GM21360 (cell line): ENCODE results near the gene UBL7.

Experiments used
- ATAC-seq: cut with Tn5 transposase; IDR thresholded peaks from one replicate; pipeline ENCODE4 v1.9.1; 2021; ENCODE audit warnings: mild to moderate bottlenecking, moderate library complexity; ENCODE audit not compliant: unreplicated experiment

Gene UBL7

DNA sequence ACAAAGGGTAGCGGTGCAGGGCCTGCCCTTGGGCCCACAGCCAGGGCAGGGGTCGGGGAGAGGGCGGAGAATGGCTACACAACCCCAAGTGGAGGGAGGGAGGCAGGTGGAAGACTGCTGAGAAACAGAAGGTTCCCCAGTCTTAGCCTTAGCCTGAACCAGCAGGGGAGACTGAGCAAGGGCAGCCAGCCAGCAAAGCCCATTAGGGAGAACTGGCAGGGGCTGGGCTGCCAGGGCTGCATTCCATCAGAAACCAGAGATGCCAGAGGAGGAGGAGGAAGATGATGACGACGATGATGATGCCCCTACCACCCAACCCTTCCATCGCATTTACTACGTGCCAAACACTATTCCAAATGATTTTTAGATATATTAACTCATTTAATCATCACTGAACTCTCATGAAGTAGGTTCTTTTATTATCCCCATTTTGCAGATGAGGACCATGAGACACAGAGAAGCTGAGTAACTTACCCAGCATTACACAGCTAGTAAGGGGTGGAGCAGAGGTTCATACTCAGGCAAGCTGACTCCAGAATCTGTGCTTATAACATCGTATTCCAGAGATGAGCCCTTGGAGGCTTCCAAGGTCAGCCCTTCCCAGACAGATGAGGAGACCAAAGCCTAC lies 35.9 kb downstream of the UBL7 start:
- no peak for ATAC-seq

- no peak for ATAC-seq
Measured at GRCh38 chr15:74423431-74424257, 37.3 kb downstream of the UBL7 start.

GRCh38 chr15:74422652-74423430 lies 38.1 kb downstream of the UBL7 start:
- ATAC-seq, result no peak

DNA sequence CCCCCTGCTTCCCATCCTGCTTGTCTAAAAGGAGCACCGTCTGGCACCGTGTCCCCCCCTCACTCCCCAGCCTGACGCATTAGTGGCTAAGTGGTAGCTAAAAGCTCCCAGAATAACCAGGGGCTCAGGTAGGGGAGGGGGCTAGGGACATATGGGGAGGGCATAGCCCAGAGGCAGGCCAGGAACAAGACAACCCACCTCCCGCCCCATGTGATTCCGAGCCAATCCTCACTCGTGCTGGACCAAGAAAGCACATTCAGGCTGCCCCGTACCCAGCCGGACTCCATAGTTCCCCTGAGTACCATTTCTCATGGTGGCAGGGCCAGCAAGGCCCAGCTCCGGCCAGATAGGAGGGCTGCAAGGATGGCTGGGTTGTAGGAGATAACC lies 38.7 kb downstream of the UBL7 start:
- ATAC-seq, result no peak

GRCh38 chr15:74421302-74422245 lies 39.4 kb downstream of the UBL7 start:
- no peak for ATAC-seq

- ATAC-seq, result no peak
Measured at GRCh38 chr15:74420193-74420905, 40.6 kb downstream of the UBL7 start.

DNA sequence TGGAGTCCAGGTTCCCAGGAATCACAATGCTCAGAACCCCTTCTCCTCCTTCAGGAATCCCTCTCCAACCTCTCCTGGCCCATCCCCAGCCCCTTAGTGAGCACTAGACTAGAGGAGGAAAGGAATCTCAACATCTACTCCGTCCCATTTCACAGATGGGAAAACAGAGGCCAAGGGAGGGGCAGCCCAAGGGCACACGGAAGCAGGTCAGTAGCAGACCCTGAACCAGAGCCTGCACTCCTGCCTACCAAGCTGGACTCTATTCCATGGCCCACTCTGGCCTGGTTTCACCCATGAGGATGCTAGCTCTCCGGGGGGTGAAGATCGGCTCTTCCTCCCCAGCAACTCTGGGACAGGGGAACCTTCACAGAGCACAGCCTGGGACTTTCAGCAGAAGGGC lies 41.5 kb downstream of the UBL7 start:
- ATAC-seq, result no peak

DNA sequence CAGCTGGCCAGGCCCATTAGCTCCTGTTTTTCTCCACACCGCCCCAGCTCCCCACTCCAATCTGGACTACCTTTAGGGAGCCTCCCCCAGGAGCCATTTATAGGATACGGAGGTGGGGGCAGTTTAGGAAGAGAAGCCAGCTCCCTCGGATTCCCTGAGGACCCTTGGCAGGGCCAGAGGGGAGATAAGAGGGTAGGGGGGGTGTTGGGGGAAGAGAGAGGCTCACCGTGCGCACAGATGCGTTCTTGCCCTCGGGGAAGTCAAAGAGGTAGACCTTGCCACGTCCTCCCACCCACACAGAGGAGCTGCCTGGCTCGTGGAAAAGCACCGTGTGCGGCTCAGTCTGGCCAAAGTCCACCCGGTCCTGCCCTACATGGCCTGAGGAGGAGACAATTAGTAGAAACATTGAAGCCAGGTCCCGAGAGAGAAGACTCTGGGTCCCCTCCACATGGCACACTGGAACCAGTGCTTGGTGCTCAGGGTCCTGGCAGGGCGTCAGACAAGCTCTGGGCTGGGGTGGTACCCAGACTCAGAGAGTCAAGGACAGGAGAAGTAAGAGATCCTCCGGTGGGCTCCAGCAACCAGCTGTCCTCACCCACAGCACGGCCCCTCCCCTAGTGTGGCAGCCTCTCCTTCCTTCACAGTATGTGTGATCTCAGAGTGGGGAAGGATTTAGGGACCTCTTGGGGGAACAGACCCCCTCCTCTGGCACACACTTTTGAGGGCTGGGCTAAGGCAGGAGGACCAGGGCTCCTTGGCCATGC lies 42.2 kb downstream of the UBL7 start:
- no peak for ATAC-seq

GRCh38 chr15:74417670-74418069 lies 43.3 kb downstream of the UBL7 start:
- no peak for ATAC-seq

DNA sequence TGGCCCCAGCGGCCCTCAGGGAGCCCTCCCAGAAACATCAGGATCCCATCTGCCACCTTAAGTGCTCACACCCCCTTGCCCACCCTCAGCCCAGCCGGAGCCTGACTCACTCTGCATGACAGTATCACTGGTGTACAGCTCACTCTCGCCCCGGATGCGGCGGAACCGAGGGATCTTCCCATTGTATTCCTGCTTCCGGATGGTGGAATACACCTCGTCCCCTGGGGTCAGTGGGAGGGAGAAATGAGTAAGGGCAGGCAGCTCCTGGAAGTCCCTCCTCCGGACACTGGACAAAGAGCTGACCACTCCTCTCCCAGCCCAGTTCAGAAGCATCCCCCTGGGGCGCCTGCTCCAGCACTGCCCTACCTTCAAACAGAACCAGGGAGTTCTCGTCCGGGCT lies 43.7 kb downstream of the UBL7 start:
- ATAC-seq, result no peak

GRCh38 chr15:74415966-74416916 lies 44.7 kb downstream of the UBL7 start:
- no peak for ATAC-seq

- ATAC-seq, result no peak
Measured at GRCh38 chr15:74414603-74415338, 46.2 kb downstream of the UBL7 start.

- no peak for ATAC-seq
Measured at GRCh38 chr15:74414081-74414580, 46.8 kb downstream of the UBL7 start.

DNA sequence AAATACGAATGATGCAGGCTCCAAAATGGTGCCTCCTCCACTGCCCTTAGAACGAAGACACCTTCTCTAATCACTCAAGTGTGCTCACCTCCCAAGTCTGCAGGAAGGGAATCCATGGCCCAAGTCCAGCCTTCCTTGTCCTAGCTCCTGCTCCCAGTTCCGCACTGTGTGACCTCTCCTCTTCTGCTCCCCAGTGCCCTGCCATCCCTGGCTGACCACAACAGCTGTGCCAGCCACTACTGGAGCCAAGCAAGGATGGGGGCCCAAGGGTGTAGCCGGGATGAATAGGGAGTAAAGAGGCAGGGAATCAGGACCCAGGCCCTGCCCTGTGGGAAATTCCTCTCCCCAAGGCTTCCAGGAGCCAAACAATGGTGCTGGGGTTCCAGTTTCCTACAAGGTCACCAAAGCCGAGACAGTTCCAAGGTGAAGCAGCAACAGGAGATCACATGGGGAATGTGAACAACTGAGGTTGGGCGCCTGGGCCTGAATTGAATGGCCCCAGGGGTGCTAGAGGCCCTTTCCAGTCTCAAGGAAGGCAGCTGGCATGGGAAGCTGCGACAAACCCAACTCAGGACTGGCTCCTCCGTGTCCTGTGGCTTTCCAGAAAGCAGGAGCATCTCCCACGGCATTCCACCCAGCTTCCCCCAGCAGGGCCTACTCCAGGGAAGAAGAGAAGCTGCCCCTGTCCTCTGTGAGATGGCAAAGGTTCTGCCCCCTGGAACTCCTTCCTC lies 47.4 kb downstream of the UBL7 start:
- ATAC-seq, result no peak

DNA sequence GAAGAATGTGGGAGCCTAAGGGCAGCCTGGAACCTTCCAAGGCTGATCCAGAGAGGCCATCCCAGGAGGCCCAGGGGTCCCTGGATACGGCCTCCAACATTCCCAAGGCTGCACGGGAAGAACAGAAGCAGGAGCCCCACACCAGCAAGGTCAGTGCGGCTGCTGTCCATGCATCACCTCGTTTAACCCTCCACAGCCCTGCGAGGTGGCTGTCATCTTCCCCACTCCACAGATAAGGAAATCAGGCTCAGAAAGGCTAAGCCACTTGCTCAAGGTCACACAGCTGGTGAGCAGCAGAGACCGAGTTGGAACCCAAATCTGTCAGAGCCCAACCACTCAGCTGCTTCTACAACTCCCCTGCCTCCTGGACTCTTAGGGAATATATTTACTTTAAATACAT lies 48.8 kb downstream of the UBL7 start:
- ATAC-seq, result no peak

DNA sequence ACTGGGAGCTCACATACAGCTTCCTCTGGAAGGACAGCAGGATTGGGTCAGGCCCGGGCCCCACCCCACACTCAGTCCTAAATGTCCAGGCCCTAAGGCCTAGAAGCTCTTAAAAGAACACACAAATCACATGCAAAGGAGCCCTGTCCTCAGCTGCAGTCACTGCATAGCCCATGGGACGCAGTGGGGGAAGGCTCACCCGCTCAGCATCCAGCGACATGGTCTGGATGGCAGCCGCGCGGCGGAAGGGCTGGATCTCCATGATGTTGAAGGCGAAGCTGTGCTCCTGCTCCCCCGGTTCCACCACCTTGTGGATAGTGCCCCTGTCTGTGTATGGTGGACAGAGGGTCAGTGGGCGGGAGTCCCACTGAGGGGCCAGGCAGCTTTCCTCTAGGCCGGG lies 49.3 kb downstream of the UBL7 start:
- no peak for ATAC-seq

DNA sequence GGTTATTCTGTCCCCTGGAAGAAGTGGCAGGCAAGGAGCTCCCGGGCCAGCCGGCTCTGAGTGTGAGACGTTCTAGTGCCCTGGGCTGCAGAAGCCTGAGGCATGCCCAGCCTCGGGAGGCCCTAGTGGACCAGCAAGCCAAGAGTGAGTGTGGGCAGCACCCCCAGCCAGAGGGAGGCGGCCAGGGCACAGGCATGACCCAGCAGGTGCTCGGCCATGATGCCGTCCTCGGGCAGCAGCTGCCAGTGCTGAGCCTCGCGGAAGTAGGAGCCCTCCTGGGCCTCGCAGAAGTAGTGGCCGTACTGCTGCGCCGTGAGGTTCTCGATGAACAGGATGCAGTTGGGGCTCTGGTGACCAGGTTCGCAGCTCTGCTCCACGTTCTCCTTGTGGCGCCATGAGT lies 50.5 kb downstream of the UBL7 start:
- no peak for ATAC-seq
